Left ventricle myocardium inferior (tissue), 1 donor: ENCODE results near the gene UBAC1. TPM values are rescaled to one million over a fixed set of nuclear protein-coding genes. Genes with fewer than 3 reads are reported as not detected.

Experiments
- DNase-seq: peaks from one replicate; pipeline ENCODE4 v3.0.0-alpha.2; 2020
- H3K27ac ChIP-seq: fragments of 200-600 bp; replicated peaks from 2 replicates; pipeline ENCODE4 v1.8.0; 2021
- H3K27me3 ChIP-seq: fragments of 200-600 bp; 2 replicates; pipeline ENCODE4 v1.8.0; 2021; ENCODE audit warnings: low read depth
- H3K36me3 ChIP-seq: fragments of 200-600 bp; 2 replicates; pipeline ENCODE4 v1.8.0; 2021
- H3K4me1 ChIP-seq: fragments of 200-600 bp; 2 replicates; pipeline ENCODE4 v1.8.0; 2021
- H3K4me3 ChIP-seq: fragments of 200-600 bp; 2 replicates; pipeline ENCODE4 v1.8.0; 2021; ENCODE audit warnings: mild to moderate bottlenecking, moderate library complexity
- H3K9me3 ChIP-seq: fragments of 200-600 bp; replicated peaks from 2 replicates; pipeline ENCODE4 v1.8.0; 2021
- CTCF ChIP-seq: fragments of 200-600 bp; IDR thresholded peaks from 2 replicates; pipeline ENCODE4 v1.8.0; 2021; ENCODE audit warnings: antibody characterized with exemption, mild to moderate bottlenecking, borderline replicate concordance
- intact Hi-C: fragments of 100-400 bp; cut with micrococcal nuclease; formaldehyde crosslinking; loops from one replicate; pipeline ENCODE4 v1.11.0; 2022
- total RNA-seq: library from RNA; stranded (reverse); fragmentation: NEBNext Ultra II Directional; extraction: Animal tissue kit (Norgen Biotek cat#: 25700); gene quantifications from one replicate; pipeline ENCODE4 v1.2.1, GENCODE V29; 2021
- donor health status: DM: no; HTN: yes; CAD: no; lungs with severe emphysema.

UBAC1 gene
- total RNA-seq, 1 donor from 2014 or later = 108 TPM

DNA sequence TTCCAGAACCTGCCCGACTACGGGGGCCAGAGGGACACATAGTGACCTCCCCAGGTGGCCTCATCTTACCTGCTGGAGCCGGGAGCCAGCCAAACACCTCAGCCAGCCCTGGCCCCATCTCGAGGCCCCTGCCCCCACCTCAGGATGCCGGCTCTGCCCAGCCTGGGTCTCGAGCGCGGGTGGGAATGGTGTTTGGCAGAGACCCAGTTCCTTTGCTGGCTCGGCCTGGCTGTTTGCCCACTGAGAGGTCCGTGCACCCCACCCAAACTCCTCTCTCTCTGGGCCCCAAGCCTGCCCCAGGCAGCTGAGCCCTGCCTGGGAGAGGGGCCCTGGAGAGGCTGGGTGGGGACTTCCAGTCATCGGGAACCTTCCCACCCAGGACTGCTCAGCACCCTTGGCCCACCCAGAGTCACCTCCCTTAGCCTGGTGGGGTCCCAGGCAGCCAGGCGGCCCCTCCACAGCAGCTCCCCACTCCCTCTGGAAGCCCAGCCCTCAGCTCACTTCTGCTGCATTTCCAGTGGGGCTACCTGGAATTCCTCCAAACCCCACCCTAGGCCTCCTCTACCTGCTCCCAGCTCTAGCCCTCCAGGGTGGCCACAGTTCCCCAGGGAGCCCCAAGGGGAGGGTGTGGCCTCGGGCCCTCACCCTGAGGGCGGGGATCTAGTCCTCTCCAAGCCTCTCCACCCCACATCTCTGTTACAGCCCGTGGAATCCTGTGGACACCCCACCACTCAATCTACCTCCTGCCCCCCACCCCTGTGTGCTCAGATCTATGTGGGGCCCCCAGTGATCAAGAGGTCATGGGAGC, 42.4 kb upstream of the UBAC1 start:
- no peak for TF ChIP-seq CTCF
- intact Hi-C loops = no loop called here
- no peaks in the 10 kb centered on the region for H3K9me3 ChIP-seq
- H3K4me1 ChIP-seq = peaks cover 27% of the 10 kb centered on the region
- no peak for DNase-seq
- H3K36me3 ChIP-seq = peaks cover 5% of the 10 kb centered on the region
- H3K4me3 ChIP-seq = no peak overlapping the region
- H3K27me3 ChIP-seq = no peaks in the 10 kb centered on the region
- H3K27ac ChIP-seq = no peak overlapping the region

DNA sequence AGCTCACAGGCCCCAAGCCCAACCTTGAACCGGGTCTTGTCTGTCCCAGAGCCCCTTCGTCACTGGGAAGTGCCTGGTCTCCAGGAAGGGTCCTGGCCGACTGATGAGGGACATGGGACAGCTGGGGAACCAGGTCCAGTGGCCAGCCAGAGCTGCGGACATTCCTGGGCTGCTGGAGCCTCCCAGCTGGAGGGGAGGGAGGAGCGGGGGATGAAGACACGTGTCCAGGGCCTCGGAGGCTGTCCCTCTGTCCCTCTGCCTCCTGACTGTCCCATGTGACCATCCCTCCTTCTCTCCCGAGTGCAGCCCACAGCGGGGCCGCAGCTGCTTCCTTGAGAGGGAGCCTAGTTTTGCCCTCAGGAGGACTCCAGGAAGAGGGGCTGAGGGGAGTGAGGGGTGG, 41.7 kb upstream of the UBAC1 start:
- no peaks in the 10 kb centered on the region for H3K9me3 ChIP-seq
- no peak overlapping the region for H3K27ac ChIP-seq
- no peak overlapping the region for H3K4me3 ChIP-seq
- intact Hi-C loops = no loop called here
- no peaks in the 10 kb centered on the region for H3K27me3 ChIP-seq
- DNase-seq = peak; percentile 48
- TF ChIP-seq CTCF = no peak
- no peaks in the 10 kb centered on the region for H3K36me3 ChIP-seq
- peaks cover 20% of the 10 kb centered on the region for H3K4me1 ChIP-seq

GRCh38 chr9:136002215-136002614, 41.0 kb upstream of the UBAC1 start:
- H3K27me3 ChIP-seq = no peaks in the 10 kb centered on the region
- H3K9me3 ChIP-seq = no peaks in the 10 kb centered on the region
- no peak for TF ChIP-seq CTCF
- H3K27ac ChIP-seq = no peak overlapping the region
- no peak overlapping the region for H3K4me3 ChIP-seq
- peaks cover 19% of the 10 kb centered on the region for H3K4me1 ChIP-seq
- H3K36me3 ChIP-seq = no peaks in the 10 kb centered on the region
- intact Hi-C loops = no loop called here
- DNase-seq = no peak

- Histone ChIP-seq H3K27ac (no peak overlapping the region), H3K4me3 (no peak overlapping the region), H3K9me3 (no peaks in the 10 kb centered on the region), H3K36me3 (no peaks in the 10 kb centered on the region), H3K4me1 (peaks cover 22% of the 10 kb centered on the region), H3K27me3 (no peaks in the 10 kb centered on the region)
- TF ChIP-seq CTCF = no peak
- no peak for DNase-seq
- intact Hi-C loops = no loop called here
Measured at GRCh38 chr9:136001231-136001630, 40.1 kb upstream of the UBAC1 start.

DNA sequence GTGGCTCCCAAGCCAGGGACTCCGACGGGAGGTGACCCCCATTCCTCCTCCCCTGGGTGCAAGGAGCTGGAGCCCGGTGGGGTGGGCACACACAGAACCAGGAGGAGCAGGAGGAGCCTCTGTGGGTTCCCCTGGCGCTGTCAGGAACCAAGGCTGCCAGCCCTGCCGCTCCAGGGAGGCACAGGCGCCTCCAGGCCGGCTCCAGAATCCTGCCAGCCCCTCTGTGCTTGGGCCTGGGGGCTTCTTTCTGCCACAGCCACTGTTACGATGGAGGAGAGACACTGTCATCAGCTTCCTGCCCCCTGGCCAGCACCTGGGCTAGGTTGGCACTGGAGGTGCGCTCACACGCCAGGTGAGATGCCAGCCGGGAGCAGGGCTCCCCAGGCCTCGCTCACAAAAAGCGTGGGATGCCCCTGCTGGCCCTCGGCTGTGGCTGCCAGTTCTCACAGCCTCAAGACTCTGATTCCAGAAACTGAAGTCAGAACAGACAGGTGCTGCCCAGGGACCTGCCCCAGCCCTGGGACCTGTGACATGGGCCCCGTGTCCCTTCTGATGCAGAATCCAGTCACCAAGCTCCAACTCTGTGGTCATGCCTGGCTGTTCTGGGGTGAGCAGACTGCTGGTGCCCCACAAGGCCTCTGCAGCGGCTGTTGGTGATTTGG, 37.4 kb upstream of the UBAC1 start:
- intact Hi-C loops = no loop called here
- TF ChIP-seq CTCF = no peak
- H3K27ac ChIP-seq = no peak overlapping the region
- peaks cover 25% of the 10 kb centered on the region for H3K4me1 ChIP-seq
- H3K27me3 ChIP-seq = no peaks in the 10 kb centered on the region
- no peak overlapping the region for H3K4me3 ChIP-seq
- no peaks in the 10 kb centered on the region for H3K36me3 ChIP-seq
- H3K9me3 ChIP-seq = no peaks in the 10 kb centered on the region
- DNase-seq = no peak
